WERI-Rb-1 (cell line): ENCODE measurements around the gene MCOLN1.

Experiments used
- DNase-seq: peaks from one replicate; pipeline ENCODE4 v3.0.0-alpha.2; 2020
- H3K27ac ChIP-seq: fragments of 250-450 bp; sonication (Bioruptor Pico); 2 replicates; pipeline ENCODE4 v1.5.1; 2020; ENCODE audit warnings: mild to moderate bottlenecking, moderate library complexity
- H3K27me3 ChIP-seq: fragments of 250-450 bp; sonication (Bioruptor Pico); 2 replicates; pipeline ENCODE4 v1.5.1; 2021; ENCODE audit warnings: mild to moderate bottlenecking, low read depth, moderate library complexity; ENCODE audit not compliant: insufficient read depth, severe bottlenecking
- H3K36me3 ChIP-seq: fragments of 250-450 bp; sonication (Bioruptor Pico); 2 replicates; pipeline ENCODE4 v1.5.1; 2020; ENCODE audit warnings: mild to moderate bottlenecking, moderate library complexity
- H3K4me3 ChIP-seq: 2 replicates; pipeline ENCODE4 v1.5.1; 2011; ENCODE audit warnings: low read depth, mild to moderate bottlenecking, control low read depth, low read length
- H3K9me3 ChIP-seq: fragments of 250-450 bp; sonication (Bioruptor Pico); 2 replicates; pipeline ENCODE4 v1.5.1; 2021; ENCODE audit warnings: mild to moderate bottlenecking, moderate library complexity; ENCODE audit not compliant: severe bottlenecking
- TF ChIP-seq, protein P1 (sequence below): IDR thresholded peaks from 2 replicates; pipeline ENCODE4 v1.5.1; 2011; ENCODE audit warnings: low read depth, mild to moderate bottlenecking, control low read depth, inconsistent platforms, low read length

Gene MCOLN1

DNA sequence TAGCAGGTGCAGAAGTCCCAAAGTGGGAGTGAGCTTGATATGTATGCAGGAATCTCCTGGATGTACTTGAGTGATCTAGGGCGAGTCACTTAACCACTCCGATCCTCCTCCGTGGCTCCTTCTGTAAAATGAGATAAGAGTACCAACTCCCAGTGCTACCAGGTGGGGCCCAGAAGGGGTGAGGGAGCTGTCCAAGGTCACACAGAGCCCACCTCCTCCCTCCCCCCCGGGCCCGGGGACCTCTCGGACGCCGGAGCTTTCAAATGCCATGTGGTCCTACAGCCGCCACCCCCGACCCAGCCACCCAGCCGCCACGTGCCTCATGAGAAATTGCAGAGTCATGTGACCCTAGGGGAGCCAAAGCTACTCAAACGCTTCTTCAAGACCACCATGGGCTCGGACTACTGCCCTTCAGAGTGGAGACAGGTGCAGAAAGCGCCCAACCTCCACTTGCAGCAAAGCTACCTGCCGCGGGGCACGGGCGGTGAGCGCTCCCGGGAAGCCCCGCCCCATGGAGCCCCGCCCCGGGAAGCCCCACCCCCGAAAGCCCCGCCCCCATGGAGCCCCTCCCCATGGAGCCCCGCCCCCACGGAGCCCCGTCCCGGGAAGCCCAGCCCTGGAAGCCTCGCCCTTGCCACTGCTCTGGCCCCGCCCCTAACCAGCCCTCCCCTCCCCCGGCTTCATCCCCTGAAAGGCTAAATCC is 16.6 kb upstream of the MCOLN1 start:
- Histone ChIP-seq H3K27ac (no peak overlapping the region), H3K36me3 (no peaks in the 10 kb centered on the region), H3K9me3 (no peaks in the 10 kb centered on the region), H3K4me3 (no peak overlapping the region), H3K27me3 (peaks cover 30% of the 10 kb centered on the region)
- TF ChIP-seq, protein P1, sequence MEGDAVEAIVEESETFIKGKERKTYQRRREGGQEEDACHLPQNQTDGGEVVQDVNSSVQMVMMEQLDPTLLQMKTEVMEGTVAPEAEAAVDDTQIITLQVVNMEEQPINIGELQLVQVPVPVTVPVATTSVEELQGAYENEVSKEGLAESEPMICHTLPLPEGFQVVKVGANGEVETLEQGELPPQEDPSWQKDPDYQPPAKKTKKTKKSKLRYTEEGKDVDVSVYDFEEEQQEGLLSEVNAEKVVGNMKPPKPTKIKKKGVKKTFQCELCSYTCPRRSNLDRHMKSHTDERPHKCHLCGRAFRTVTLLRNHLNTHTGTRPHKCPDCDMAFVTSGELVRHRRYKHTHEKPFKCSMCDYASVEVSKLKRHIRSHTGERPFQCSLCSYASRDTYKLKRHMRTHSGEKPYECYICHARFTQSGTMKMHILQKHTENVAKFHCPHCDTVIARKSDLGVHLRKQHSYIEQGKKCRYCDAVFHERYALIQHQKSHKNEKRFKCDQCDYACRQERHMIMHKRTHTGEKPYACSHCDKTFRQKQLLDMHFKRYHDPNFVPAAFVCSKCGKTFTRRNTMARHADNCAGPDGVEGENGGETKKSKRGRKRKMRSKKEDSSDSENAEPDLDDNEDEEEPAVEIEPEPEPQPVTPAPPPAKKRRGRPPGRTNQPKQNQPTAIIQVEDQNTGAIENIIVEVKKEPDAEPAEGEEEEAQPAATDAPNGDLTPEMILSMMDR: no peak
- no peak for DNase-seq

DNA sequence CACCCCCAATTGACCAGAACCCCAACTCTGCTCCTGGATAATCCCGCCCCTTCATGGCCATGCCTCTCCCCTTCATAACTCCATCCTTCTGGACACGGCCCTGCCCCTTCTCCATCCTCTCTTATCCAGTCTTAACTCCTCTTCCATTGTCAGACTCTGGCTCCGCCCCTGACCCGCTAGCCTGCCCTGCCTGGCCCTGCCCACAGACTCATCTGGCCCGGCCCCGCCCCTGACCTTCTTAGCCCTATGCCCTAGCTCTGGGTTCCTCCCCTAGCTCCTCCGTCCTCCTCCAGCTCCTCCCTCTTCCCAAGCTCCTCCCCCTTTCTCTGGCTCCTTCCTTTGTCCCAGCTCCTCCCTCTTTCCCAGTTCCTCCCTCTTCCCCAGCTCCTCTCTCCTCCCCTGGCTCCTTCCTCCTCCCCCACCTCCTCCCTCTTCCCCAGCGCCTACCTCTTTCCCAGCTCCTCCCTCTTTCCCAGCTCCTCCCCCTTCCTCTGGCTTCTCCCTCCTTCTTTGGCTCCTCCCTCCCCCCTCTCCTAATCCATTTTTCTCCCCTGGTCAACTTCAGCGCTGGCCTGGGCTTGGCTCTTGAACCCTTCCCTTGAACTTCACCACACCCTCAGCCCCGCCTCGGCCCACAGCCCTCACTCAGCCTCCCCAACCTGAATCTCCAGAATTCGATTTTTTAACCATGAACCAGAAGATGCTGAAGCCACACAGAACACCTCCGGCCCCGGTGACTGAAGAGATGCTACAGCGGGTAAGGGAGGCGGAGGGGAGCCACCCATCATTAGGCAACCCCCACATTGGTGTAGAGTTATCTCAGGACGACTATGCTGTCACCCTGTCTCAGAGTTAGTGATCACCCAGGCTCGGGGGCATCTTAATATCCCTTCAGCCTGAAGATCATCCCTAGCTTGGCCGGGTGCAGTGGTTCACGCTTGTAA is 15.8 kb upstream of the MCOLN1 start:
- Histone ChIP-seq H3K27ac (no peak overlapping the region), H3K27me3 (peaks cover 29% of the 10 kb centered on the region)

DNA sequence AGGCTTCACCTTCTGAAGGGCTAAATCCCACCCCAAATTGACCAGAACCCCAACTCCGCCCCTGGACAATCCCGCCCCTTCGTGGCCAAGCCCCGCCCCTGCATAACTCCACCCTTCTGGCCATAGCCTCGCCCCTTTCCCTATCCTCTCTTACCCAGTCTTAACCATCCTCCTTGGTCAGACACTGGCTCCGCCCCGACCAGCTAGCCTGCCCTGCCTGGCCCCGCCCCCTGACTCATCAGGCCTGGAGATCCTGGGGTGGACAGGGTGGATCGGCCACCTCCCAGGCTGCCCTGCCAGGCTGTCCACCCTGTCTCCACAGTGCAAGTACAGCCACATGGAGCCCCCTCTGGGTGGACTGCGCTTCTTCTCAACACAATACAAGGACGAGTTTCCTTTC is 14.5 kb upstream of the MCOLN1 start:
- peaks cover 3% of the 10 kb centered on the region for H3K9me3 ChIP-seq
- peak; percentile 78 for DNase-seq
- TF ChIP-seq, protein P1: no peak
- H3K4me3 ChIP-seq: no peak overlapping the region
- H3K36me3 ChIP-seq: no peaks in the 10 kb centered on the region
- H3K27me3 ChIP-seq: peaks cover 26% of the 10 kb centered on the region
- no peak overlapping the region for H3K27ac ChIP-seq

More for the DNA sequence above, 15.8 kb upstream of the MCOLN1 start:
- peaks cover 2% of the 10 kb centered on the region for H3K9me3 ChIP-seq
- peak; percentile 72 for DNase-seq
- H3K36me3 ChIP-seq: no peaks in the 10 kb centered on the region
- TF ChIP-seq, protein P1: no peak
- no peak overlapping the region for H3K4me3 ChIP-seq

DNA sequence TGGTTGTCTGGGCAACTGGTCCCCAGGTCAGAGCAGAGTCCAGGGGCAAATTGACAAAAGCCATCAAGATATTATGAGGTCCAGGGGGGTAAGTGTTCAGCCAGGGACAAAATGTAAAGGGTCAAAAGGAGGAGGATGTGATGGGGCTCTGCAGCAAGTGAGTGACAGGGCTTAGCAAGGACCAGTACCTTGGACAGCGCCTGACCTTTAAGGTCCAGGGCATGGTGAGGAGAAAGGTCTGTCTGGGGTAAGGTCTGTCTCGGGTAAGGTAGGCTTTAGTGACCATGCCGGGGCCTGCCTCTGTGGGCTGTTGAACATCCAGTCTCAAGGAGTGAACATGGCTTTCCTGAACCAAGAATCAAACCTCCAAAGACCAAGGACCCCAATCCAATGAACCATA is 12.8 kb upstream of the MCOLN1 start:
- no peak for DNase-seq
- H3K36me3 ChIP-seq: no peaks in the 10 kb centered on the region
- peaks cover 5% of the 10 kb centered on the region for H3K9me3 ChIP-seq
- no peak overlapping the region for H3K27ac ChIP-seq
- peaks cover 41% of the 10 kb centered on the region for H3K27me3 ChIP-seq
- TF ChIP-seq, protein P1: no peak
- H3K4me3 ChIP-seq: no peak overlapping the region

DNA sequence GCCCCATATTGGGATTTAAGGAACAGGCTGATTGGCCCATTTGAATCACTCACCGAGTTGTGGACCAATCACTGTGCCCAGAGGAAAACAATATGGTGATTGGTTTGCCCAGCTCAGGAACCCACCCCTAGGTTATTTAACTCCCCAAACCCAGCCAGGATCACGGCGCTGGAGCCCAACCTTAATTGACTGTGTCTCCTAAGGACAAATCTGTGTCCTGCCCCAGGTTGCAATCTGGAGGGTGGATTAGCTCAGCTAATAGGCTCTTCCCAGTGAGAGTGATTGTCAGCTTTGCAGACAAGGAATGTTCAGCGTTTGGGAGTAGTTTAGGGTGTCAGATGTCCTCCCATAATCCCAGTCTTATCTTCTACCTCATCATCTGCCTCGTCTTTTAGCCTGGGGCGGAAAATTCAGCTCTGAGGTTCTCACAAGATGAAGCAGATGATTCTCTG is 10.0 kb upstream of the MCOLN1 start:
- peak; percentile 94 for DNase-seq
- peaks cover 65% of the 10 kb centered on the region for H3K27me3 ChIP-seq
- TF ChIP-seq, protein P1: no peak
- peaks cover 5% of the 10 kb centered on the region for H3K9me3 ChIP-seq
- H3K4me3 ChIP-seq: no peak overlapping the region
- H3K36me3 ChIP-seq: no peaks in the 10 kb centered on the region
- no peak overlapping the region for H3K27ac ChIP-seq
